Spinal cord (tissue), 10 donors: ENCODE measurements around the gene NR1H2. TPM values are rescaled to one million over a fixed set of nuclear protein-coding genes. Genes with fewer than 3 reads are reported as not detected.

Experiments used
- DNase-seq, 6 donors: peaks; one replicate each; pipeline versions ENCODE4 v3.0.0 to v3.0.0-alpha.2; 2013 to 2015; ENCODE audit warnings: low spot score in 6 of 6, low read depth in 4 of 6
- H3K27ac ChIP-seq: one replicate; pipeline ENCODE4 v1.5.1; 2013; ENCODE audit warnings: low read depth, low read length, control low read depth
- H3K27me3 ChIP-seq: one replicate; pipeline ENCODE4 v1.6.1; 2013; ENCODE audit warnings: low read length; ENCODE audit not compliant: control insufficient read depth, insufficient read depth
- H3K36me3 ChIP-seq: one replicate; pipeline ENCODE4 v1.6.1; 2013; ENCODE audit warnings: low read length; ENCODE audit not compliant: control insufficient read depth, insufficient read depth
- H3K4me1 ChIP-seq: one replicate; pipeline ENCODE4 v1.6.1; 2013; ENCODE audit warnings: low read length; ENCODE audit not compliant: control insufficient read depth, insufficient read depth
- H3K4me3 ChIP-seq: one replicate; pipeline ENCODE4 v1.5.1; 2013; ENCODE audit warnings: low read depth, low read length, control low read depth
- H3K9me3 ChIP-seq: one replicate; pipeline ENCODE4 v1.6.1; 2013; ENCODE audit warnings: low read length; ENCODE audit not compliant: control insufficient read depth, insufficient read depth
- WGBS: methylation state at CpG from one replicate; pipeline ENCODE4 v1.1.5; 2013; ENCODE audit warnings: missing lambda C conversion rate; ENCODE audit not compliant: insufficient coverage; 5-methylcytosine and 5-hydroxymethylcytosine counted together
- polyA plus RNA-seq, 2 donors: library from polyadenylated mRNA; unstranded; fragments of 120-200 nt; gene quantifications; one replicate each; pipeline ENCODE4 v1.2.1, GENCODE V29; 2013; ENCODE audit not compliant: insufficient read length in 2 of 2
- total RNA-seq, 2 donors: library from RNA; depleted of rRNA in 1 of 2; stranded (reverse); fragments of 120-200 nt in 1 of 2; fragments of >200 nt in 1 of 2; gene quantifications; one replicate each; pipeline versions ENCODE4 v1.2.3 to v1.2.4, GENCODE V29; 2013 to 2014
- donor health status: healthy.

NR1H2 gene
- total and polyA plus RNA-seq, 4 donors, result 24.4 to 45.2 (median 36.7) TPM

- H3K4me3 ChIP-seq, result no peak overlapping the region
- WGBS, result 100% methylated on average over 5 of the region's 10 CpGs
These were observed 23.1 kb downstream of the NR1H2 start for GRCh38 chr19:50399368-50399745.

GRCh38 chr19:50401605-50402450 is 25.6 kb downstream of the NR1H2 start:
- H3K4me1 ChIP-seq, result no peaks in the 10 kb centered on the region
- no peak overlapping the region for H3K4me3 ChIP-seq
- no peaks in the 10 kb centered on the region for H3K27me3 ChIP-seq
- DNase-seq, result no peak
- peaks cover 54% of the 10 kb centered on the region for H3K36me3 ChIP-seq
- no peaks in the 10 kb centered on the region for H3K9me3 ChIP-seq
- 94% methylated on average over 45 of the region's 48 CpGs for WGBS
- H3K27ac ChIP-seq, result no peak overlapping the region

More at GRCh38 chr19:50399368-50399745, 23.1 kb downstream of the NR1H2 start:
- no peaks in the 10 kb centered on the region for H3K27me3 ChIP-seq
- H3K36me3 ChIP-seq, result peaks cover 39% of the 10 kb centered on the region
- no peak overlapping the region for H3K27ac ChIP-seq
- no peak for DNase-seq
- no peaks in the 10 kb centered on the region for H3K9me3 ChIP-seq
- H3K4me1 ChIP-seq, result no peaks in the 10 kb centered on the region

- WGBS, result 96% methylated on average over 38 of the region's 41 CpGs
- H3K36me3 ChIP-seq, result peaks cover 60% of the 10 kb centered on the region
These were observed 26.5 kb downstream of the NR1H2 start for GRCh38 chr19:50402544-50403301.

GRCh38 chr19:50406156-50406820 is 30.0 kb downstream of the NR1H2 start:
- Histone ChIP-seq H3K9me3 (no peaks in the 10 kb centered on the region), H3K36me3 (peaks cover 79% of the 10 kb centered on the region), H3K27ac (no peak overlapping the region), H3K4me1 (no peaks in the 10 kb centered on the region), H3K4me3 (no peak overlapping the region), H3K27me3 (no peaks in the 10 kb centered on the region)
- 90% methylated on average over 20 of the region's 22 CpGs for WGBS
- DNase-seq, result no peak

More at GRCh38 chr19:50402544-50403301, 26.5 kb downstream of the NR1H2 start:
- no peak for DNase-seq
- Histone ChIP-seq H3K27me3 (no peaks in the 10 kb centered on the region), H3K4me1 (no peaks in the 10 kb centered on the region), H3K9me3 (no peaks in the 10 kb centered on the region), H3K27ac (no peak overlapping the region), H3K4me3 (no peak overlapping the region)

- Histone ChIP-seq H3K9me3 (no peaks in the 10 kb centered on the region), H3K36me3 (peaks cover 74% of the 10 kb centered on the region), H3K4me3 (no peak overlapping the region), H3K27ac (no peak overlapping the region), H3K27me3 (no peaks in the 10 kb centered on the region), H3K4me1 (no peaks in the 10 kb centered on the region)
- 93% methylated on average over 18 of the region's 19 CpGs for WGBS
- DNase-seq, result no peak
These were observed 30.6 kb downstream of the NR1H2 start for GRCh38 chr19:50406829-50407228.

- 96% methylated on average over 17 of the region's 17 CpGs for WGBS
- H3K27ac ChIP-seq, result no peak overlapping the region
These were observed 33.1 kb downstream of the NR1H2 start for GRCh38 chr19:50409347-50409746.

GRCh38 chr19:50410109-50410508 is 33.9 kb downstream of the NR1H2 start:
- WGBS, result 87% methylated on average over 8 of the region's 10 CpGs
- Histone ChIP-seq H3K4me1 (peaks cover 8% of the 10 kb centered on the region), H3K27me3 (no peaks in the 10 kb centered on the region), H3K4me3 (no peak overlapping the region), H3K9me3 (no peaks in the 10 kb centered on the region), H3K36me3 (peaks cover 69% of the 10 kb centered on the region), H3K27ac (no peak overlapping the region)
- no peak for DNase-seq

More at GRCh38 chr19:50409347-50409746, 33.1 kb downstream of the NR1H2 start:
- H3K27me3 ChIP-seq, result no peaks in the 10 kb centered on the region
- peaks cover 64% of the 10 kb centered on the region for H3K36me3 ChIP-seq
- no peaks in the 10 kb centered on the region for H3K9me3 ChIP-seq
- no peak overlapping the region for H3K4me3 ChIP-seq
- DNase-seq, result no peak
- peaks cover under 1% of the 10 kb centered on the region for H3K4me1 ChIP-seq

GRCh38 chr19:50412419-50412818 is 36.2 kb downstream of the NR1H2 start:
- Histone ChIP-seq H3K27ac (no peak overlapping the region), H3K36me3 (peaks cover 72% of the 10 kb centered on the region), H3K9me3 (no peaks in the 10 kb centered on the region), H3K4me3 (no peak overlapping the region), H3K4me1 (peaks cover 8% of the 10 kb centered on the region), H3K27me3 (peaks cover 5% of the 10 kb centered on the region)
- no CpG with 5 or more reads among the region's 2 CpGs for WGBS
- no peak for DNase-seq

GRCh38 chr19:50413096-50413495 is 36.8 kb downstream of the NR1H2 start:
- Histone ChIP-seq H3K36me3 (peaks cover 71% of the 10 kb centered on the region), H3K4me1 (peaks cover 8% of the 10 kb centered on the region), H3K9me3 (no peaks in the 10 kb centered on the region), H3K27ac (no peak overlapping the region), H3K27me3 (peaks cover 10% of the 10 kb centered on the region), H3K4me3 (no peak overlapping the region)
- WGBS, result 93% methylated on average over 9 of the region's 13 CpGs
- DNase-seq, result no peak
